Glomerular endothelial cell (primary cell): Measurements from ENCODE around the gene MBNL3. TPM values are rescaled to one million over a fixed set of nuclear protein-coding genes. Genes with fewer than 3 reads are reported as not detected.
"Not testable (repeated sequence)": the region's sequence is repeated elsewhere in the genome, so short reads cannot be mapped to it uniquely, and the experiment has no call there.

Experiments used
- DNase-seq: peaks from one replicate; pipeline ENCODE4 v3.0.0-alpha.2; 2011; ENCODE audit warnings: low read depth, low spot score; ENCODE audit errors: extremely low read depth
- total RNA-seq: library from RNA; depleted of rRNA; stranded (reverse); fragments of >200 nt; gene quantifications from 2 replicates; pipeline ENCODE4 v1.2.3, GENCODE V29; 2015

MBNL3 gene
- total RNA-seq, 1 donor from 2014 or later, result 2.6 TPM

- DNase-seq, result no peak
Observed at GRCh38 chrX:132384301-132384700, 104.5 kb downstream of the MBNL3 start.

GRCh38 chrX:132382068-132382467 lies 106.8 kb downstream of the MBNL3 start:
- no peak for DNase-seq

GRCh38 chrX:132378281-132378680 lies 110.6 kb downstream of the MBNL3 start:
- DNase-seq, result no peak

- no peak for DNase-seq
Observed at GRCh38 chrX:132375941-132376340, 112.9 kb downstream of the MBNL3 start.

GRCh38 chrX:132373610-132374009 lies 115.2 kb downstream of the MBNL3 start:
- DNase-seq, result no peak

DNA sequence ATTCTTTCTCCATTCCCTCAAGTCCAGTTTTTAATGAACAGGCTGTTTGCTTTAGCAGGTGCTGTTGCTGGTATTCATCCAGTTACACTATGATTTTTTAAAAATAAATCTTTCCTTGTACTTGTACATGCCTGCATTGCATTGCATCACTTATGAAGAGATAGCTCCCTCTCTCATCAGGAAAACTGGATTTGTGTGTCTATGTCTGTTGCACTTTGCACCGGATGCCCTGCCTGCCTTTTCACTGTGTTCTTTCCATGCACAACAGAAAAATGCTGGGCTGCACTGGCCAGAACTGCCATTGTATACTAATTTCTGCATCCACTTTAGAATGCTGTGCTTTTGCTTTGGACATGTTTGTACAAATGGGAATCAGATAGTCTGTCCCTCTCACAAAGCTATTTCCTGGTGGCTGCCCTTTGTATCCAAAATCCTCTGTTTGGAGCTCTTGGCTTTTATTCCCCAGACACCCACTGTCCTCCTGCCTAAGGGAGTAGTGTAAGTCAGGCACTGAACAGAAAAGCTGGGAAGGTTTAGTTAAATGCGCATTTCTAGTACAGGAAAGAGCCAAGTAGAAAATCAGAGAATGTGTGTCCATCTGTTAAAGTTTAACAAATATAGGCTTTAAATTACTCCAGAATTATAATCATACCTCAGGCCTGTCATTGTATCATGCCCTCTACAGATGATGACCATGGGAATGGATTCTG lies 119.1 kb downstream of the MBNL3 start:
- DNase-seq, result no peak

DNA sequence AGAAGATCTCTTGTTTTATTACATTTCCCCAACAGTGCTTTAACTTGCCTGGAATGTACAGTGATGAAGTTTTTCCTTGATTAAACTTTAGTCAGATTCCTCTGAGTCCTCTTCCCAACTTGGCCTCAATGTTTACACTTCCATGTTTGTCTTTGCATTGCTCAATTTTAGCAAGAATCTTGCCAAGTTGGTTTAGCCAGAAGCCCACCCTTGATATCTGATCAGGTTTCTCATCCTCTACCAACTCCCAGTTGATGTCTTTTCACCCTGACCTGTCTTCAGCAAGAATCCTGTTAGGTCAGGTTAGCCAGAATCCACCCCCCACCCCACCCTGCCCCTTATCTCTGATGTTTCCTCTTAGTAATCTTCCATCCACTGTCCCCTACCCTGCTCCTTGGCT lies 120.9 kb downstream of the MBNL3 start:
- no peak for DNase-seq

DNA sequence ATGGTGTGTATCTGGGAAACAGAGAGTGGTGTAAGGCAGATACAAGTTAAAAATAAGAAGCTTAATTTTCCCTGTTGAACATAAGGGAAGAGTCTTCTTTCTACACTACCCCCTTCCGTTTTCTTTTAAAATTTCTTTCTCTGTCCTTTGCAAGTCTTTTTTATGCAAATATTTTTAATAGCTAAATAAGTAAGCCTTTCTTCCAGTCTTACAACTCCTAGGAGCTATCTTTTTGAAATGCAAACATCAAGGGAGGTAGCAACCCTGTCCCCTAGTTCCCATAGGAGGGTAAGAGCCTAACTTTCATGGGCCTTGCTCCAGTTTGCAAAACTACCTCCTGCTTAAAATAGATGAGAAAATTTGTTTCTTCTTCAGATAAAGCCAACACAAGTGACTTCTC lies 121.5 kb downstream of the MBNL3 start:
- no peak for DNase-seq

DNA sequence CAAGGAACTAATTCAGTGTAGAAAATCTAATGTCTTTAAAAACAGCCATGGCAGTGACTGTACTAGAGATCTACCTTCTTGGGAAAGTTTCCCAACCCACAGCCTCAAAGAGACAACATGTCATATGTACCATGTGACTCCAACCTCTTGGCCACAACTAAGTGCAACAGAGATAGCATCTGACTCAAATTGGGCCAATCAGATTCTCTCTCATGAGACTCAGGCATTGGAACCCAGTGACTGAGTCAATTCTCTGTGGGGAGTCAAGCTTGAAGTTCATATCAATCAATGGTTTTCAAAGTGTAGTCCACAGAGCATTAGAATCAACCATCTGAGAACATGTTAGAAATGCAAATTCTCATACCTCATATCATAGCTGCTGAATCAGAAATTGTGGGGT lies 123.3 kb downstream of the MBNL3 start:
- DNase-seq, result no peak

DNA sequence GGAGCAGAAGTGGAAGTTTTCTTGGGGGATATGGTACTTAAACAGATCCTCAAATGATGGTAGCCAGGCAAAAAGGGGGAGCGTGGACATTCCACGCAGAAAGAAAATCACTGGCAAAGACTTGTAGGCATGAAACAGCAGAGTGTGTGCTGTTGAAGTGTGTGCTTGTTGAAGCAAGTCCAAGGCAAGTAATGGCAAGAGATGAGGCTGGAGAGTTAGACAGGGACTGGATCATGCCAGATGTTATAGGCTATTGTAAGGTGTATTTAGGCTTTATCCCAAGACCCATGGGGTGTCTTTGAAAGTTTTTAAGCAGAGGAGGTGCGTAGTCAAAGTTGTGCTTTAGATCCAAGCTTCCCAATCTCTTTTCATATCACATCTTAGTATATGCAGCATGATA lies 124.5 kb downstream of the MBNL3 start:
- DNase-seq, result no peak

DNA sequence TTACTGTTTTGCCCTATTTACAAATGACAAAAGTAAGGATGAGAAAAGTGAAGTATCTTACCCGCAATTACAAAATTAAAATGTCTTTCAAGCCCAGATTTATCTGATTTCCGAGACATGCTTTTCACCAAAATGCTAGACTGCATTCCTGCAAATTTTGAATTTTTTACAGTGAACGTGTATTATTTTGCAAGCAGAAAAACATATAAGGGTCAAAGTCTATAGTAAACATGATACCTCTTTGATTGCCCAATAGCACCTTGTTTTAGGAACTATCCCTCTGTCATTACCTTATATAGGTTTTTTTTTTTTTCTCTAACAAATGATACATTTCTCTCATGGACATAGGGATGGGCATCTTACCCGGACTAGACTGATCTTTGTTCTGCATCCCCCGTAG lies 135.4 kb downstream of the MBNL3 start:
- DNase-seq, result no peak

DNA sequence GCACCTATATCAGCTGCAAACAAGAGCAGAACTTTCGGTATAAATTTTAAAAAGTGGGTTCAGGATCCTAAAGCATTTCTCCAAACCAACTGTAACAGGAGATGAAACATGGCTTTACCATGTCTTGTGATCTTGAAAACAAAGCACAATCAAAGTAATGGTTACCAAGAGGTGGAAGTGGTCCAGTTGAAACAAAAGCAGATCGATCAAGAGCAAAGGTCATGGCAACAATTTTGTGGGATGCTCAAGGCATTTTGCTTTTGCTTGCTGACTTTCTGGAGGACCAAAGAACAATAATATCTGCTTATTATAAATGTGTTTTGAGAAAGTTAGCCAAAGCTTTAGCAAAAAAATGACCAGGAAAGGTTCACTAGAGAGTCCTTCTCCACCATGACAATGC lies 152.7 kb downstream of the MBNL3 start:
- no peak for DNase-seq

GRCh38 chrX:132333351-132333750 lies 155.5 kb downstream of the MBNL3 start:
- no peak for DNase-seq

DNA sequence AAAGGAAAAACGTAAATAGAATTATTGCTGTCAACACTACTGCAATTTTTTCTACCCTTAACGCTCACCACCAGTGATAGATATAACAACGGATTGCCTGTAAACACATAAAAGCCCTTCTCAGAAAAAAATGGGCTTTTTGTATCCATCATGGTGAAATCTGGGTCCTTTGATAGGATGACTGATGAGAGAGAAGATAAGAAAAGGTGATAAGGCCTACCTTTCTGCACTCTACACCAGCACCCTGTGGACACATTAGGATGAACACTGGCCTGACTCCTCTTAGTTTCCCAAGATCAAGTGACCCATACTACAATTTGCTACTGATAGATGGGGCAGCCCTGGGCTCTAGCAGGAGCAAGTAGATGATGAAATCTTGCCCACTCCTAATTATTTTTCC lies 157.3 kb downstream of the MBNL3 start:
- DNase-seq, result no peak

DNA sequence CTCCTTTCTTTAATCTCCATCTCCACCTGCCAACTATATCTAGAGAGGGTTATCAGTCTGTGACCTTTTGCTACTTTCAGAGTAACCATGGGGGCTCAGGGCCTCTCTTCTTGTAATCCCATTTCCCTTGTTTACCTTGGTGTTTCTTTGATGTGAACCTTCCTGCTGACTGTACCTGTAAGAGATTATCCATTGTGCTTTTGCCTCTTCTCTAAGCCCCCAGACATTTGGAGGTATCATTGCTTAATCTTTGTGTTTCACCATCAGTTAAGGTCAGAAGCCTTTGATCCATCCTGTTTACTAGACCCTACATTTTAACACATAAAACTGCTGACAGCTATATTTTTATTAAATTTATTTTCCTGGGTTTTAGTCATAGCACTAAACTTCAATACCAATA lies 157.8 kb downstream of the MBNL3 start:
- DNase-seq, result no peak

- no peak for DNase-seq
Observed at GRCh38 chrX:132330156-132330729, 158.6 kb downstream of the MBNL3 start.

GRCh38 chrX:132326960-132327359 lies 161.9 kb downstream of the MBNL3 start:
- not testable (repeated sequence) for DNase-seq
